A673 (cell line): Measurements from ENCODE around the gene CDHR3.

Experiments used
- EZH2 ChIP-seq: fragments of 200-600 bp; sonication (generic); IDR thresholded peaks from 2 replicates; pipeline ENCODE4 v1.6.1; 2017; ENCODE audit warnings: borderline replicate concordance, low read depth, mild to moderate bottlenecking, mixed read lengths, antibody characterized with exemption, low read length; ENCODE audit not compliant: poor library complexity, severe bottlenecking
- TF ChIP-seq, protein P1 (sequence below): fragments of 300-800, 200-600 bp; sonication (generic); conservative IDR thresholded peaks from 2 replicates; pipeline ENCODE4 v1.5.1; 2017; ENCODE audit warnings: low read depth, mild to moderate bottlenecking, antibody characterized with exemption, low read length, moderate library complexity, mixed read lengths

DNA sequence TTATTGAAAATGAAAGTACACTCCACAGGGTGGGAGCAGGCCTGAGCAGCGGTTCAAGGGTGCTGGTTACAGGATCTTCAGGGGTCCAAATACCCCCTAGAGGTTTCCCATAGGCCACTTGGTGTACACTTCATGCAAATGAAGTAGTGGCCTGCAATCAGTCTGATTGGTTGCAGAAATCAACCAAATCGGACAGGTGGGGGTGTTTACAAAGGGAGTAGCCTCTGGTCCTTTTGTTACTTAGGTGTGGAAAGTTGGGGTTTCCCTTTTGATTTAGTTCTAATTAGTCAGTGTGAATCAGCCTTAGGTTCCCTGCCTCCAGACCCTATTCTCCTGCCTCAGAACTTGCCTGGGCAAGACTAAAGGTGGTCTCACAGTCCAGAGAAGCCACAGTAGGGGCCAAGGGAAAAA lies 99.5 kb downstream of the CDHR3 start:
- TF ChIP-seq EZH2: no peak
- TF ChIP-seq, protein P1, sequence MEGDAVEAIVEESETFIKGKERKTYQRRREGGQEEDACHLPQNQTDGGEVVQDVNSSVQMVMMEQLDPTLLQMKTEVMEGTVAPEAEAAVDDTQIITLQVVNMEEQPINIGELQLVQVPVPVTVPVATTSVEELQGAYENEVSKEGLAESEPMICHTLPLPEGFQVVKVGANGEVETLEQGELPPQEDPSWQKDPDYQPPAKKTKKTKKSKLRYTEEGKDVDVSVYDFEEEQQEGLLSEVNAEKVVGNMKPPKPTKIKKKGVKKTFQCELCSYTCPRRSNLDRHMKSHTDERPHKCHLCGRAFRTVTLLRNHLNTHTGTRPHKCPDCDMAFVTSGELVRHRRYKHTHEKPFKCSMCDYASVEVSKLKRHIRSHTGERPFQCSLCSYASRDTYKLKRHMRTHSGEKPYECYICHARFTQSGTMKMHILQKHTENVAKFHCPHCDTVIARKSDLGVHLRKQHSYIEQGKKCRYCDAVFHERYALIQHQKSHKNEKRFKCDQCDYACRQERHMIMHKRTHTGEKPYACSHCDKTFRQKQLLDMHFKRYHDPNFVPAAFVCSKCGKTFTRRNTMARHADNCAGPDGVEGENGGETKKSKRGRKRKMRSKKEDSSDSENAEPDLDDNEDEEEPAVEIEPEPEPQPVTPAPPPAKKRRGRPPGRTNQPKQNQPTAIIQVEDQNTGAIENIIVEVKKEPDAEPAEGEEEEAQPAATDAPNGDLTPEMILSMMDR: no peak
